Subcutaneous adipose tissue (tissue), 4 donors: ENCODE results near the gene APOH. TPM values are rescaled to one million over a fixed set of nuclear protein-coding genes. Genes with fewer than 3 reads are reported as not detected.

Source experiments
- total RNA-seq, 4 donors: library from RNA; depleted of rRNA; stranded (reverse); fragments of >200 nt; gene quantifications; one replicate each; pipeline ENCODE4 v1.1.0, GENCODE V29; 2016
- TF ChIP-seq, protein P1 (sequence below): fragments of 450-650 bp; IDR thresholded peaks from one replicate; pipeline ENCODE4 v1.5.1; 2016; ENCODE audit warnings: low read depth, mild to moderate bottlenecking, control low read depth, antibody characterized with exemption, moderate library complexity

APOH gene, protein sequence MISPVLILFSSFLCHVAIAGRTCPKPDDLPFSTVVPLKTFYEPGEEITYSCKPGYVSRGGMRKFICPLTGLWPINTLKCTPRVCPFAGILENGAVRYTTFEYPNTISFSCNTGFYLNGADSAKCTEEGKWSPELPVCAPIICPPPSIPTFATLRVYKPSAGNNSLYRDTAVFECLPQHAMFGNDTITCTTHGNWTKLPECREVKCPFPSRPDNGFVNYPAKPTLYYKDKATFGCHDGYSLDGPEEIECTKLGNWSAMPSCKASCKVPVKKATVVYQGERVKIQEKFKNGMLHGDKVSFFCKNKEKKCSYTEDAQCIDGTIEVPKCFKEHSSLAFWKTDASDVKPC
- total RNA-seq = not detected

- TF ChIP-seq, protein P1, sequence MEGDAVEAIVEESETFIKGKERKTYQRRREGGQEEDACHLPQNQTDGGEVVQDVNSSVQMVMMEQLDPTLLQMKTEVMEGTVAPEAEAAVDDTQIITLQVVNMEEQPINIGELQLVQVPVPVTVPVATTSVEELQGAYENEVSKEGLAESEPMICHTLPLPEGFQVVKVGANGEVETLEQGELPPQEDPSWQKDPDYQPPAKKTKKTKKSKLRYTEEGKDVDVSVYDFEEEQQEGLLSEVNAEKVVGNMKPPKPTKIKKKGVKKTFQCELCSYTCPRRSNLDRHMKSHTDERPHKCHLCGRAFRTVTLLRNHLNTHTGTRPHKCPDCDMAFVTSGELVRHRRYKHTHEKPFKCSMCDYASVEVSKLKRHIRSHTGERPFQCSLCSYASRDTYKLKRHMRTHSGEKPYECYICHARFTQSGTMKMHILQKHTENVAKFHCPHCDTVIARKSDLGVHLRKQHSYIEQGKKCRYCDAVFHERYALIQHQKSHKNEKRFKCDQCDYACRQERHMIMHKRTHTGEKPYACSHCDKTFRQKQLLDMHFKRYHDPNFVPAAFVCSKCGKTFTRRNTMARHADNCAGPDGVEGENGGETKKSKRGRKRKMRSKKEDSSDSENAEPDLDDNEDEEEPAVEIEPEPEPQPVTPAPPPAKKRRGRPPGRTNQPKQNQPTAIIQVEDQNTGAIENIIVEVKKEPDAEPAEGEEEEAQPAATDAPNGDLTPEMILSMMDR = no peak
Measured at GRCh38 chr17:66228887-66229782, at the start of gene APOH. TSS of gene APOH (minus strand) at chr17:66229415. CDS start at chr17:66229379, 36 bp downstream.

DNA sequence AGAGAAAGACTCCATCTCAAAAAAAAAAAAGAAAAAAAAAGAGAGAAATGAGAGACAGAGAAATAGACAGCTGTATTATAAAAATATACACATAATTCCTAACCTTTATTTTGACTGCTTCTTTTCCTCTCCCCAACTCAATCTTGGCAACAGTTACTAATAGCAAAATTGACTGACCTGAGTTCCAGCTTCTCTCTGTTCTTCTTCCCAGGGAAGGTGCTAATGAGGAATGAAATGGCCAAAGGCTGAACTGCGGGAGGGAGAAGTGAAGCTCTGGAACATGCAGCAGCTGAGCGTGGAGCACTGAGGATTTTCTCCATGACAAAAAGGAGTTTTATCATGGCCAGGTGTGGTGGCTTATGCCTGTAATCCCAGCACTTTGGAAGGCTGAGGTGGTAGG is 48.0 kb upstream of the APOH start:
- TF ChIP-seq, protein P1 = no peak

DNA sequence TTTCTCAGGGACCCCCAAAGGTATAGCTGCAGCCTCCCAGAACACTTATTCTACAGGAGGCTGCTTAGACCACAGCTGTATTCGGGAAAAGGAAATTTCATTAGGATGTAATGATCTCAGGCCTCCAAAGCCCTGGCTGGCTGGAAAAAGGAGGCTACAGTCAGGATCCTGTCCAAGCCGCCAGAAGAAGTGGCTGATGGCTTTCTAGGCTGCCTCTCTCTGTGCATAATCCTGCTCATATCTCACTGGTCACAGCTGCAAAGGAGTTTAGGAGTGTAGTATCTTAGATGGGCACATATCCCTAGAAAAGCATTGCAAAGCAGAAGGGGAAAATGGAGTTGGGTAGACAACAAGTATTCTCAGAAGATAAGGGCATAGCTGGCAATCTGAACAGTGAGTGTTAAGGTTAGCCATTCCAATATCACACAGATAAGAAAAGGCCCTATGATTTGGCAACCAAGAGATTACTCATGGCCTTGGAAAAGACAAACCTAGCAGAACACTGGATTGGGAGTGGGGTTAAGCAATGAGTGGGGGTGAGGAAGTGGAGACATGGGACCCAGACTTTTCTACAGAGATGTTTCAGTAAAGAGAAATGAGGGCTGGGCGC is 47.2 kb upstream of the APOH start:
- TF ChIP-seq, protein P1 = no peak

DNA sequence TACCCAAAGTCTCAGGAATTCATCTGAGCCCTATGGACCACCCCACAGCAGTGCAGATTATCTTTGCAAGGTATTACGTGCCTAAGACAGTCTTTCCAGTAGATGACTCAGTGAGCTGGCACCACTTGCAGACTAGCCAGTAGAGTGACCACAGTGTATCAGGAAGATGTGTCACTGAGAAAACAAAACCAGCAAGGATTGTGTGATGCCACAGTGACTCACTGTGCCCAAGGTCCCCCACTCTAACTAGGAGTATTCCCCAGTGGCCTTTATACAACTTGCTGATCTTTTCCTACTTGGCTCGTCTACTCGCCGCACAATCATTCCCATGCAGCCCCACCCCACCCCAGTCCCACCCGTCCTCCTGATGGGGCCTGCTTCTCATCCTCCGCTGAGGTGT is 46.4 kb upstream of the APOH start:
- TF ChIP-seq, protein P1 = no peak

DNA sequence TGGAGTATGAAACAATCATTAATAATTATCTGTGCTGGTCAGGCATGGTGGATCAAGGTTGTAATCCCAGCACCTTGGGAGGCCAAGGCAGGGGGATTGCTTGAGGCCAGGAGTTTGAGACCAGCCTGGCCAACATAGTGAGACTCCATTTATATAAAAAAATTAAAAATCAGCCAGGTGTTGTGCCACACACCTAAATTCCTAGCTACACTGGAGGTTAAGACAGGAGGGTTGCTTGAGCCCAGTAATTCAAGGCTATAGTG is 44.3 kb upstream of the APOH start:
- TF ChIP-seq, protein P1 = no peak

DNA sequence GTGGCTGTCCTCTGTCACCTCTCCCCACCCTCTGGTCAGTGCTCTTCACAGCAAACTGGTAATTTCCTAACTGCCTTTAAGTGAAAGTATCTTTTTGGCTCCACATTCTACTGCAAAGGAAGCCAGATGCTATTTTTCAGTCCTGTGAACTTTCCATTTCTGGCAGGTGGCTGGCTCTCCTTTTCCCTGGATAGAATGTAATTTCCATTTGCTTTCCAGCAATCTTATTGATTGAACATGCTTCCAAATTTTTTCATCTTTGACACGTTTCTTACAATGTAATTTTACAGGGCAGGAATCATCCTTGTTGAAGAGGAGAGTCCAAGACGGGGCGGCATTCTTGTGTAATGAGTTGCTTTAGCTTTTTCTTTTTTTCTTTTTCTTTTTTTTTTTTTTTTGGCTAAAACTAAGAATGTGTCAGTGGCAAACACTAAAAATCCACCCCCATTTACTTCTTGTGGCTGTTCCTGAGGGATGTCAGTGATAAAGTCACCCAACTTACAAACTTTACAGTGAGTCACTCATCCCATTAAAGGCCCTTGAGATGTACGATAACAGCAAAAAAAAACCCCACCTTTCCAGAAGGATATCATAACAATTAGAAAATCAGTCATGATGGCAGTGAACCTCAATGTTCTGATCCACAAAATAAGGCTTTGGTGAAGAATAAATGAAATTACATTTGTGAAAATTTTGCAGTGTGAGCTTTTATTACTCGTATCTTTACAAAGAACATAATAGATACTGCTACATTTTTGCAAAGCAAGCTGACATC is 43.8 kb upstream of the APOH start:
- TF ChIP-seq, protein P1 = no peak
